ENCODE measurements around the gene LRCH1.

Gene LRCH1

GRCh38 chr13:46660416-46660815 is 107.4 kb downstream of the LRCH1 start:
- ChIA-PET CTCF (no interaction called here), POLR2A (no interaction called here)
- no peak for DNase-seq (ENCODE audit: extremely low spot score)
- no peak for TF ChIP-seq SP1 (IDR thresholded peaks at IDR 0.05)
- no peak for TF ChIP-seq CTBP1 (IDR thresholded peaks at IDR 0.05; ENCODE audit: borderline replicate concordance)
- no peak for TF ChIP-seq ELF4 (IDR thresholded peaks at IDR 0.05)
- TF ChIP-seq NFRKB (IDR thresholded peaks at IDR 0.05), result no peak
- TF ChIP-seq HDGF (IDR thresholded peaks at IDR 0.05; ENCODE audit: borderline replicate concordance), result no peak
- no peak for TF ChIP-seq SUZ12 (IDR thresholded peaks at IDR 0.05)
- no peak for TF ChIP-seq FOXA1 (IDR thresholded peaks at IDR 0.05)
- no peak for TF ChIP-seq BHLHE40 (IDR thresholded peaks at IDR 0.05; ENCODE audit: borderline replicate concordance)
- TF ChIP-seq ARNT (IDR thresholded peaks at IDR 0.05), result no peak
- TF ChIP-seq FOXK2 (IDR thresholded peaks at IDR 0.05), result no peak
- TF ChIP-seq LEF1 (IDR thresholded peaks at IDR 0.05; ENCODE audit: borderline replicate concordance), result no peak
- no peak for TF ChIP-seq PKNOX1 (IDR thresholded peaks at IDR 0.05)
- no peak for TF ChIP-seq TARDBP (IDR thresholded peaks at IDR 0.05)
- TF ChIP-seq L3MBTL2 (conservative IDR thresholded peaks at IDR 0.05), result no peak
- no peak for TF ChIP-seq ZNF384 (IDR thresholded peaks at IDR 0.05)
- no peak for TF ChIP-seq FOXM1 (IDR thresholded peaks at IDR 0.05; ENCODE audit: borderline replicate concordance)

- no peak for DNase-seq (ENCODE audit: extremely low spot score)
- TF ChIP-seq FOXA1 (IDR thresholded peaks at IDR 0.05) (no peak), PKNOX1 (IDR thresholded peaks at IDR 0.05) (no peak), ELF4 (IDR thresholded peaks at IDR 0.05) (no peak), ZNF384 (IDR thresholded peaks at IDR 0.05) (no peak), TARDBP (IDR thresholded peaks at IDR 0.05) (no peak), SP1 (IDR thresholded peaks at IDR 0.05) (no peak), HDGF (IDR thresholded peaks at IDR 0.05; ENCODE audit: borderline replicate concordance) (no peak), L3MBTL2 (conservative IDR thresholded peaks at IDR 0.05) (no peak), ARNT (IDR thresholded peaks at IDR 0.05) (no peak), NFRKB (IDR thresholded peaks at IDR 0.05) (no peak), FOXK2 (IDR thresholded peaks at IDR 0.05) (no peak), BHLHE40 (IDR thresholded peaks at IDR 0.05; ENCODE audit: borderline replicate concordance) (no peak), FOXM1 (IDR thresholded peaks at IDR 0.05; ENCODE audit: borderline replicate concordance) (no peak), LEF1 (IDR thresholded peaks at IDR 0.05; ENCODE audit: borderline replicate concordance) (no peak), CTBP1 (IDR thresholded peaks at IDR 0.05; ENCODE audit: borderline replicate concordance) (no peak), SUZ12 (IDR thresholded peaks at IDR 0.05) (no peak)
- ChIA-PET CTCF (no interaction called here), POLR2A (no interaction called here)
Observed at GRCh38 chr13:46660857-46661256, 107.9 kb downstream of the LRCH1 start.

- no peak for DNase-seq (ENCODE audit: extremely low spot score)
- CTCF ChIA-PET, result no interaction called here
- POLR2A ChIA-PET, result no interaction called here
- no peak for TF ChIP-seq PKNOX1 (IDR thresholded peaks at IDR 0.05)
- TF ChIP-seq FOXM1 (IDR thresholded peaks at IDR 0.05; ENCODE audit: borderline replicate concordance), result no peak
- no peak for TF ChIP-seq TARDBP (IDR thresholded peaks at IDR 0.05)
- TF ChIP-seq ZNF384 (IDR thresholded peaks at IDR 0.05), result no peak
- no peak for TF ChIP-seq NFRKB (IDR thresholded peaks at IDR 0.05)
- no peak for TF ChIP-seq CTBP1 (IDR thresholded peaks at IDR 0.05; ENCODE audit: borderline replicate concordance)
- TF ChIP-seq SUZ12 (IDR thresholded peaks at IDR 0.05), result no peak
Observed at GRCh38 chr13:46662690-46663089, 109.7 kb downstream of the LRCH1 start.

- DNase-seq (ENCODE audit: extremely low spot score), result no peak
- ChIA-PET POLR2A (no interaction called here), CTCF (no interaction called here)
Observed at GRCh38 chr13:46663206-46664037, 110.5 kb downstream of the LRCH1 start.

GRCh38 chr13:46664195-46664594 is 111.2 kb downstream of the LRCH1 start:
- POLR2A ChIA-PET, result no interaction called here
- no peak for DNase-seq (ENCODE audit: extremely low spot score)
- TF ChIP-seq TARDBP (IDR thresholded peaks at IDR 0.05) (no peak), CTBP1 (IDR thresholded peaks at IDR 0.05; ENCODE audit: borderline replicate concordance) (no peak), SP1 (IDR thresholded peaks at IDR 0.05) (no peak), L3MBTL2 (conservative IDR thresholded peaks at IDR 0.05) (no peak), FOXA1 (IDR thresholded peaks at IDR 0.05) (no peak), FOXK2 (IDR thresholded peaks at IDR 0.05) (no peak), FOXM1 (IDR thresholded peaks at IDR 0.05; ENCODE audit: borderline replicate concordance) (no peak), ARNT (IDR thresholded peaks at IDR 0.05) (no peak), ZNF384 (IDR thresholded peaks at IDR 0.05) (no peak), NFRKB (IDR thresholded peaks at IDR 0.05) (no peak), ELF4 (IDR thresholded peaks at IDR 0.05) (no peak), LEF1 (IDR thresholded peaks at IDR 0.05; ENCODE audit: borderline replicate concordance) (no peak), SUZ12 (IDR thresholded peaks at IDR 0.05) (no peak), HDGF (IDR thresholded peaks at IDR 0.05; ENCODE audit: borderline replicate concordance) (no peak), BHLHE40 (IDR thresholded peaks at IDR 0.05; ENCODE audit: borderline replicate concordance) (no peak), PKNOX1 (IDR thresholded peaks at IDR 0.05) (no peak)
- CTCF ChIA-PET, result no interaction called here

More at GRCh38 chr13:46663206-46664037, 110.5 kb downstream of the LRCH1 start:
- TF ChIP-seq TARDBP (IDR thresholded peaks at IDR 0.05), result no peak

All from HEK293T (cell line).